Neuronal stem cell (in vitro differentiated cells): ENCODE measurements around the gene C16orf78.

Source experiments
- DNase-seq: peaks from one replicate; pipeline ENCODE4 v3.0.0-alpha.2; 2013; ENCODE audit warnings: low spot score
- H2AFZ ChIP-seq: one replicate; pipeline ENCODE4 v1.6.1; 2013; ENCODE audit warnings: mild to moderate bottlenecking, low read length, inconsistent platforms
- H2AK5ac ChIP-seq: 2 replicates; pipeline ENCODE4 v1.6.1; 2013; ENCODE audit warnings: low read depth, mild to moderate bottlenecking, inconsistent platforms, low read length, moderate library complexity, mixed read lengths
- H2BK120ac ChIP-seq: 2 replicates; pipeline ENCODE4 v1.6.1; 2013; ENCODE audit warnings: low read depth, mild to moderate bottlenecking, inconsistent platforms, low read length, moderate library complexity, mixed read lengths
- H2BK12ac ChIP-seq: one replicate; pipeline ENCODE4 v1.6.1; 2013; ENCODE audit warnings: low read length, inconsistent platforms
- H2BK15ac ChIP-seq: 2 replicates; pipeline ENCODE4 v1.6.1; 2013; ENCODE audit warnings: mild to moderate bottlenecking, low read length, inconsistent platforms, mixed read lengths
- H2BK5ac ChIP-seq: one replicate; pipeline ENCODE4 v1.6.1; 2013; ENCODE audit warnings: inconsistent platforms, mild to moderate bottlenecking, low read length, moderate library complexity
- H3K14ac ChIP-seq: one replicate; pipeline ENCODE4 v1.6.1; 2013; ENCODE audit warnings: low read length, inconsistent platforms
- H3K18ac ChIP-seq: 2 replicates; pipeline ENCODE4 v1.6.1; 2013; ENCODE audit warnings: low read length, inconsistent platforms
- H3K23ac ChIP-seq: 2 replicates; pipeline ENCODE4 v1.6.1; 2013; ENCODE audit warnings: low read depth, mild to moderate bottlenecking, mixed read lengths, low read length, inconsistent platforms; ENCODE audit not compliant: poor library complexity
- H3K27ac ChIP-seq: replicated peaks from 3 replicates; pipeline ENCODE4 v1.5.1; 2013; ENCODE audit warnings: low read length, inconsistent platforms
- H3K27me3 ChIP-seq, 3 experiments: 2 replicates each; pipeline ENCODE4 v1.6.1; 2013; ENCODE audit warnings: low read length in 3 of 3, mild to moderate bottlenecking in 2 of 3, inconsistent platforms in 1 of 3, low read depth in 1 of 3, mixed read lengths in 1 of 3, moderate library complexity in 1 of 3; ENCODE audit not compliant: control insufficient read depth in 3 of 3, insufficient read depth in 3 of 3
- H3K36me3 ChIP-seq, 2 donors: replicated peaks in 1 of 2; 2 replicates each; pipeline ENCODE4 v1.6.1; 2013; ENCODE audit warnings: low read length in 2 of 2; ENCODE audit not compliant: control insufficient read depth in 2 of 2, insufficient read depth in 2 of 2
- H3K4ac ChIP-seq: 2 replicates; pipeline ENCODE4 v1.6.1; 2013; ENCODE audit warnings: inconsistent platforms, mild to moderate bottlenecking, low read length, moderate library complexity
- H3K4me1 ChIP-seq, 2 donors: 1 replicate in 1 of 2; 2 replicates in 1 of 2; pipeline ENCODE4 v1.6.1; 2013; ENCODE audit warnings: low read length in 2 of 2, low read depth in 1 of 2; ENCODE audit not compliant: control insufficient read depth in 2 of 2, insufficient read depth in 1 of 2
- H3K4me2 ChIP-seq: one replicate; pipeline ENCODE4 v1.6.1; 2013; ENCODE audit warnings: mild to moderate bottlenecking, low read length, inconsistent platforms; ENCODE audit not compliant: insufficient read depth, poor library complexity, severe bottlenecking
- H3K4me3 ChIP-seq, 2 donors: 2 replicates each; pipeline ENCODE4 v1.5.1; 2013; ENCODE audit warnings: low read length in 2 of 2, mild to moderate bottlenecking in 2 of 2, inconsistent platforms in 1 of 2, moderate library complexity in 1 of 2
- H3K79me1 ChIP-seq: one replicate; pipeline ENCODE4 v1.6.1; 2013; ENCODE audit warnings: low read depth, mild to moderate bottlenecking, inconsistent platforms, low read length, moderate library complexity
- H3K9ac ChIP-seq: one replicate; pipeline ENCODE4 v1.6.1; 2013; ENCODE audit warnings: mild to moderate bottlenecking, low read depth, low read length, inconsistent platforms; ENCODE audit not compliant: poor library complexity
- H3K9me3 ChIP-seq, 2 donors: replicated peaks in 1 of 2; 2 replicates each; pipeline versions ENCODE3 to v1.6.1; 2013; ENCODE audit warnings: low read length in 2 of 2, mild to moderate bottlenecking in 2 of 2, inconsistent platforms in 1 of 2, low read depth in 1 of 2, mixed read lengths in 1 of 2, moderate library complexity in 1 of 2; ENCODE audit not compliant: control insufficient read depth in 2 of 2, insufficient read depth in 1 of 2
- H4K8ac ChIP-seq: one replicate; pipeline ENCODE4 v1.6.1; 2013; ENCODE audit warnings: low read depth, mild to moderate bottlenecking, inconsistent platforms, low read length, moderate library complexity
- H4K91ac ChIP-seq: one replicate; pipeline ENCODE4 v1.6.1; 2013; ENCODE audit warnings: low read length, low read depth, mild to moderate bottlenecking, inconsistent platforms; ENCODE audit not compliant: poor library complexity
- WGBS, 2 donors: extraction: QIAGEN DNeasy Blood & Tissue Kit; methylation state at CpG; one replicate each; pipeline ENCODE4 v1.1.7; 2013; ENCODE audit warnings: missing lambda C conversion rate in 2 of 2, mixed read lengths in 1 of 2; ENCODE audit not compliant: insufficient read length in 2 of 2, insufficient replicate concordance in 1 of 2; ENCODE audit errors: extremely low coverage in 2 of 2; 5-methylcytosine and 5-hydroxymethylcytosine counted together

C16orf78 gene

DNA sequence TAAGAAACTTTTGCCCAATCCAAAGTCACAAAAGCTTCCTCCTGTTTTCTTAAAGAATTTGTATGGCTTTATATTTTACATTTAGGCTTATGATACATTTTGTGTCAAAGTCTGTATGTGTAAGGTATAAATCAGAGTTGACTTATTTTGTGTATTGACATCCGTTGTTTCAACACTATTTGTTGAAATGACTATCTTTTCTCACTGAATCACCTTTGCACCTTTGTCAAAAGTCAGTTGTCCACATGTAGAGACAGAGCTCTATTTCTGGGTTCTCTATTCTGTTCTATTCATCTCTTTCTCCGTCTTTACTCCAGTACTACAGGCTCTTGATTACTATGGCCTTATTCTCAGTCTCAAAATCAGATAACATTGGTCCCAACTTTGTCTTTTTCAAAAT lies 73.2 kb downstream of the C16orf78 start:
- no peak overlapping the region for H2BK12ac ChIP-seq
- H3K36me3 ChIP-seq = no peaks in the 10 kb centered on the region
- no peak overlapping the region for H3K27ac ChIP-seq
- H3K4me1 ChIP-seq = peaks cover 0 to 11% of the 10 kb centered on the region in 2 donors
- WGBS, 2 donors = no CpG with 5 or more reads among the region's 2 CpGs
- H2BK5ac ChIP-seq = no peak overlapping the region
- H3K4ac ChIP-seq = no peak overlapping the region
- DNase-seq = no peak
- no peaks in the 10 kb centered on the region for H3K79me1 ChIP-seq
- no peak overlapping the region for H4K8ac ChIP-seq
- no peak overlapping the region for H2AFZ ChIP-seq
- no peak overlapping the region for H3K14ac ChIP-seq
- H3K9me3 ChIP-seq = no peaks in the 10 kb centered on the region
- no peak overlapping the region for H3K23ac ChIP-seq
- H2BK15ac ChIP-seq = no peak overlapping the region
- no peak overlapping the region for H3K9ac ChIP-seq
- H4K91ac ChIP-seq = no peak overlapping the region
- H3K4me3 ChIP-seq = no peak overlapping the region
- no peak overlapping the region for H2AK5ac ChIP-seq
- H3K4me2 ChIP-seq = no peak overlapping the region
- H3K18ac ChIP-seq = no peak overlapping the region
- H2BK120ac ChIP-seq = no peak overlapping the region
- H3K27me3 ChIP-seq = peaks cover 0 to 44% (median 0%) of the 10 kb centered on the region in 3 experiments
